GM18507 (cell line): ENCODE measurements around the gene SYTL3.
A peak's percentile ranks its signal among the peaks of the same experiment; 100 is the strongest.
"Not testable (repeated sequence)": the region's sequence is repeated elsewhere in the genome, so short reads cannot be mapped to it uniquely, and the experiment has no call there.

Experiments used
- DNase-seq: peaks from one replicate; pipeline ENCODE4 v3.0.0; 2011; ENCODE audit warnings: low read depth; ENCODE audit not compliant: insufficient read length; ENCODE audit errors: extremely low spot score
- FAIRE-seq: peaks from 2 replicates; lab custom pipeline; 2011; peaks lifted over from hg19 to GRCh38; lab: Jason Lieb, UNC

Gene SYTL3

GRCh38 chr6:158649289-158650143, at the start of gene SYTL3:
SYTL3 (plus strand) TSS chr6:158650054; CDS start chr6:158663269, 13,215 bp downstream.
- DNase-seq (no peak), FAIRE-seq (peak; percentile 90)

- no peak for DNase-seq
- no peak for FAIRE-seq
Observed at GRCh38 chr6:158603261-158604047, 46.4 kb upstream of the SYTL3 start.

GRCh38 chr6:158604048-158604406, 45.8 kb upstream of the SYTL3 start:
- no peak for DNase-seq
- no peak for FAIRE-seq

GRCh38 chr6:158605266-158605878, 44.5 kb upstream of the SYTL3 start:
- DNase-seq = peak; percentile 26
- peak; percentile 84 for FAIRE-seq

- FAIRE-seq, DNase-seq: not testable (repeated sequence)
Observed at GRCh38 chr6:158606011-158606410, 43.8 kb upstream of the SYTL3 start.

GRCh38 chr6:158606935-158607334, 42.9 kb upstream of the SYTL3 start:
- DNase-seq = no peak
- FAIRE-seq = no peak

GRCh38 chr6:158607411-158608170, 42.3 kb upstream of the SYTL3 start:
- DNase-seq (no peak), FAIRE-seq (no peak)

- DNase-seq = no peak
- no peak for FAIRE-seq
Observed at GRCh38 chr6:158608221-158608620, 41.6 kb upstream of the SYTL3 start.

GRCh38 chr6:158609455-158610155, 40.2 kb upstream of the SYTL3 start:
- no peak for FAIRE-seq
- no peak for DNase-seq

GRCh38 chr6:158610319-158610968, 39.4 kb upstream of the SYTL3 start:
- FAIRE-seq = no peak
- no peak for DNase-seq

GRCh38 chr6:158611039-158611438, 38.8 kb upstream of the SYTL3 start:
- no peak for FAIRE-seq
- DNase-seq = no peak

- FAIRE-seq = no peak
- DNase-seq = no peak
Observed at GRCh38 chr6:158611541-158612370, 38.1 kb upstream of the SYTL3 start.

- FAIRE-seq, DNase-seq: not testable (repeated sequence)
Observed at GRCh38 chr6:158614606-158615005, 35.2 kb upstream of the SYTL3 start.

- not testable (repeated sequence) for FAIRE-seq
Observed at GRCh38 chr6:158618289-158618688, 31.6 kb upstream of the SYTL3 start.

GRCh38 chr6:158619922-158620801, 29.7 kb upstream of the SYTL3 start:
- DNase-seq (no peak), FAIRE-seq (no peak)

More at GRCh38 chr6:158618289-158618688, 31.6 kb upstream of the SYTL3 start:
- not testable (repeated sequence) for DNase-seq

GRCh38 chr6:158620963-158621693, 28.7 kb upstream of the SYTL3 start:
- DNase-seq (no peak), FAIRE-seq (no peak)
